Gastroesophageal sphincter (tissue), 3 donors: Measurements from ENCODE around the gene LRPAP1.

Experiments used
- EP300 ChIP-seq: sonication (generic); formaldehyde crosslinking; IDR thresholded peaks from one replicate; pipeline ENCODE4 v1.6.1; 2017; ENCODE audit warnings: antibody characterized with exemption, mild to moderate bottlenecking
- POLR2A ChIP-seq, 2 donors: fragments of 450-650 bp; IDR thresholded peaks; one replicate each; pipeline ENCODE4 v1.6.1; 2017; ENCODE audit warnings: antibody characterized with exemption in 2 of 2, mild to moderate bottlenecking in 2 of 2, moderate library complexity in 1 of 2
- POLR2AphosphoS5 ChIP-seq: sonication (generic); formaldehyde crosslinking; IDR thresholded peaks from one replicate; pipeline ENCODE4 v1.6.1; 2017; ENCODE audit warnings: antibody characterized with exemption
- TF ChIP-seq, protein P1 (sequence below), 4 experiments: fragments of 200-600 bp in 2 of 4; fragments of 450-650 bp in 2 of 4; sonication (generic) in 1 of 4; IDR thresholded peaks; one replicate each; pipeline ENCODE4 v1.5.1; 2017 to 2019; ENCODE audit warnings: antibody characterized with exemption in 4 of 4, mild to moderate bottlenecking in 2 of 4, moderate library complexity in 2 of 4

DNA sequence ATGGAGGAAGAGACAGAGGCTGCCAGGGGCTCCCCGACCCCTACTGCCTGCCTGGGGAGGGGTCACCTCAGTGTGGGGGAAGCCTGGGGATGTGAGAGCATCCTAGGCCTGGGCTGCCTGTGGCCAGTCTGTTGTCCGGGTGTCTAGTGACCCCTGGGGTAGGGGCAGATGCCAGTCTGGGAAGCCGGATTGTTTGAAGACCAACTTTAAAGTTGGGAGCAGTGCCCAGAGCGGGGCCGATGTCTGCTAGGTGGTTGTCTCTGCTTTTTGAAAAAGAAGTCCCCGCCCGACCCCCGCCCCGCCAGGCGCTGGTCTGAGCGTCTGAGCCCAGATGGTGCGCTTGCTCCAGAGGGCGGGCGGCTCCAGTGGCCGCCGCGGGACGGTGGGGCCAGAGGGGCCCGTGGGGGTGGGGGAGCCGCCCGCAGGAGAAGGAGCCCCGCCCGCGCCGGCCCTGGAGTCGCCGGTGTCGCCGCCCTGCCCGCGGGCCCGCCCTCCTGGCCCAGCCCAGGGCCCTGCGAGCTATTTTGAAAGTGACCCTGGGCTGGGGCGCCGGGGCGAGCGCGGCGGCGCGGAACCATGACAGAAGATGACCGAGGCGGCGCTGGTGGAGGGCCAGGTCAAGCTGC is 69.3 kb downstream of the LRPAP1 start, which contains the start of gene DOK7:
- TF ChIP-seq POLR2A (IDR thresholded peaks at IDR 0.05), result no peak
- TF ChIP-seq, protein P1, sequence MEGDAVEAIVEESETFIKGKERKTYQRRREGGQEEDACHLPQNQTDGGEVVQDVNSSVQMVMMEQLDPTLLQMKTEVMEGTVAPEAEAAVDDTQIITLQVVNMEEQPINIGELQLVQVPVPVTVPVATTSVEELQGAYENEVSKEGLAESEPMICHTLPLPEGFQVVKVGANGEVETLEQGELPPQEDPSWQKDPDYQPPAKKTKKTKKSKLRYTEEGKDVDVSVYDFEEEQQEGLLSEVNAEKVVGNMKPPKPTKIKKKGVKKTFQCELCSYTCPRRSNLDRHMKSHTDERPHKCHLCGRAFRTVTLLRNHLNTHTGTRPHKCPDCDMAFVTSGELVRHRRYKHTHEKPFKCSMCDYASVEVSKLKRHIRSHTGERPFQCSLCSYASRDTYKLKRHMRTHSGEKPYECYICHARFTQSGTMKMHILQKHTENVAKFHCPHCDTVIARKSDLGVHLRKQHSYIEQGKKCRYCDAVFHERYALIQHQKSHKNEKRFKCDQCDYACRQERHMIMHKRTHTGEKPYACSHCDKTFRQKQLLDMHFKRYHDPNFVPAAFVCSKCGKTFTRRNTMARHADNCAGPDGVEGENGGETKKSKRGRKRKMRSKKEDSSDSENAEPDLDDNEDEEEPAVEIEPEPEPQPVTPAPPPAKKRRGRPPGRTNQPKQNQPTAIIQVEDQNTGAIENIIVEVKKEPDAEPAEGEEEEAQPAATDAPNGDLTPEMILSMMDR (IDR thresholded peaks at IDR 0.05), result no peak
- TF ChIP-seq POLR2AphosphoS5, result no peak
- no peak for TF ChIP-seq EP300
